Astrocyte (in vitro differentiated cells and primary cell): Measurements from ENCODE around the gene HDAC5. TPM values are rescaled to one million over a fixed set of nuclear protein-coding genes. Genes with fewer than 3 reads are reported as not detected.

ENCODE experiments used
- DNase-seq: peaks from one replicate; pipeline ENCODE4 v3.0.0-alpha.2; 2010; ENCODE audit warnings: low read depth
- FAIRE-seq: peaks from 2 replicates; lab custom pipeline; 2011; peaks lifted over from hg19 to GRCh38; lab: Jason Lieb, UNC
- H2AFZ ChIP-seq: 2 replicates; pipeline ENCODE4 v1.6.0; 2012; ENCODE audit warnings: low read depth, low read length, inconsistent platforms
- H3K27ac ChIP-seq: 2 replicates; pipeline ENCODE4 v1.5.1; 2011; ENCODE audit warnings: low read depth, low read length, inconsistent platforms
- H3K27me3 ChIP-seq: 2 replicates; pipeline ENCODE4 v1.6.0; 2011; ENCODE audit warnings: low read length, inconsistent platforms; ENCODE audit not compliant: insufficient read depth
- H3K36me3 ChIP-seq: 2 replicates; pipeline ENCODE4 v1.5.1; 2011; ENCODE audit warnings: low read length, inconsistent platforms; ENCODE audit not compliant: insufficient read depth
- H3K4me1 ChIP-seq: 2 replicates; pipeline ENCODE4 v1.5.1; 2011; ENCODE audit warnings: low read length, inconsistent platforms; ENCODE audit not compliant: insufficient read depth
- H3K4me2 ChIP-seq: 2 replicates; pipeline ENCODE4 v1.6.0; 2012; ENCODE audit warnings: low read length, inconsistent platforms
- H3K4me3 ChIP-seq: 2 replicates; pipeline ENCODE4 v1.5.1; 2011; ENCODE audit warnings: low read depth, mild to moderate bottlenecking, low read length, inconsistent platforms; ENCODE audit not compliant: insufficient read depth
- H3K79me2 ChIP-seq: 2 replicates; pipeline ENCODE4 v1.6.0; 2012; ENCODE audit warnings: mild to moderate bottlenecking, low read length, inconsistent platforms; ENCODE audit not compliant: insufficient read depth
- H3K9ac ChIP-seq: 2 replicates; pipeline ENCODE4 v1.6.0; 2012; ENCODE audit warnings: mild to moderate bottlenecking, low read length, inconsistent platforms
- H3K9me3 ChIP-seq: 2 replicates; pipeline ENCODE4 v1.5.1; 2012; ENCODE audit warnings: low read depth, mild to moderate bottlenecking, low read length, inconsistent platforms; ENCODE audit not compliant: insufficient read depth
- H4K20me1 ChIP-seq: 2 replicates; pipeline ENCODE4 v1.6.0; 2012; ENCODE audit warnings: low read length, inconsistent platforms; ENCODE audit not compliant: insufficient read depth
- H3K27ac Mint-ChIP-seq: one replicate; pipeline ENCODE4 v1.8.0; 2021; ENCODE audit warnings: mild to moderate bottlenecking, mixed read lengths; ENCODE audit not compliant: unreplicated experiment
- H3K27me3 Mint-ChIP-seq: one replicate; pipeline ENCODE4 v1.8.0; 2021; ENCODE audit warnings: low read depth, mixed read lengths; ENCODE audit not compliant: unreplicated experiment
- H3K36me3 Mint-ChIP-seq: one replicate; pipeline ENCODE4 v1.8.0; 2021; ENCODE audit warnings: low read depth, mixed read lengths; ENCODE audit not compliant: unreplicated experiment
- H3K4me1 Mint-ChIP-seq: one replicate; pipeline ENCODE4 v1.8.0; 2021; ENCODE audit warnings: low read depth, mixed read lengths; ENCODE audit not compliant: unreplicated experiment
- H3K4me3 Mint-ChIP-seq: one replicate; pipeline ENCODE4 v1.8.0; 2021; ENCODE audit warnings: mild to moderate bottlenecking, moderate library complexity, mixed read lengths; ENCODE audit not compliant: unreplicated experiment
- H3K9me3 Mint-ChIP-seq: one replicate; pipeline ENCODE4 v1.8.0; 2021; ENCODE audit warnings: mild to moderate bottlenecking, mixed read lengths; ENCODE audit not compliant: unreplicated experiment
- EZH2 ChIP-seq: IDR thresholded peaks from 2 replicates; pipeline ENCODE4 v1.6.1; 2012; ENCODE audit warnings: mild to moderate bottlenecking, low read length, inconsistent platforms; ENCODE audit not compliant: insufficient read depth
- total RNA-seq: library from RNA; stranded (reverse); gene quantifications from 2 replicates; pipeline ENCODE4 v1.2.1, GENCODE V29; 2021
- TF ChIP-seq, protein P1 (sequence below): IDR thresholded peaks from 2 replicates; pipeline ENCODE4 v1.5.1; 2011; ENCODE audit warnings: low read depth, mild to moderate bottlenecking, inconsistent platforms, low read length, moderate library complexity; ENCODE audit not compliant: insufficient read depth

Gene HDAC5
- total RNA-seq, 1 donor from 2014 or later: 18.7 TPM

GRCh38 chr17:44134752-44135568 lies 11.5 kb upstream of the HDAC5 start:
- Histone ChIP-seq H3K4me1 (peaks cover 15% of the 10 kb centered on the region), H3K4me2 (no peak overlapping the region), H2AFZ (no peak overlapping the region), H3K9me3 (no peaks in the 10 kb centered on the region), H3K27me3 (no peaks in the 10 kb centered on the region), H3K36me3 (no peaks in the 10 kb centered on the region), H3K79me2 (no peaks in the 10 kb centered on the region), H3K9ac (no peak overlapping the region), H3K27ac (no peak overlapping the region), H3K4me3 (no peak overlapping the region), H4K20me1 (no peaks in the 10 kb centered on the region)
- Mint-ChIP-seq H3K27me3 (no peaks in the 10 kb centered on the region), H3K4me1 (peaks cover 8% of the 10 kb centered on the region), H3K27ac (no peak overlapping the region), H3K36me3 (no peaks in the 10 kb centered on the region), H3K4me3 (no peak overlapping the region), H3K9me3 (no peaks in the 10 kb centered on the region)
- TF ChIP-seq EZH2: no peak
- TF ChIP-seq, protein P1, sequence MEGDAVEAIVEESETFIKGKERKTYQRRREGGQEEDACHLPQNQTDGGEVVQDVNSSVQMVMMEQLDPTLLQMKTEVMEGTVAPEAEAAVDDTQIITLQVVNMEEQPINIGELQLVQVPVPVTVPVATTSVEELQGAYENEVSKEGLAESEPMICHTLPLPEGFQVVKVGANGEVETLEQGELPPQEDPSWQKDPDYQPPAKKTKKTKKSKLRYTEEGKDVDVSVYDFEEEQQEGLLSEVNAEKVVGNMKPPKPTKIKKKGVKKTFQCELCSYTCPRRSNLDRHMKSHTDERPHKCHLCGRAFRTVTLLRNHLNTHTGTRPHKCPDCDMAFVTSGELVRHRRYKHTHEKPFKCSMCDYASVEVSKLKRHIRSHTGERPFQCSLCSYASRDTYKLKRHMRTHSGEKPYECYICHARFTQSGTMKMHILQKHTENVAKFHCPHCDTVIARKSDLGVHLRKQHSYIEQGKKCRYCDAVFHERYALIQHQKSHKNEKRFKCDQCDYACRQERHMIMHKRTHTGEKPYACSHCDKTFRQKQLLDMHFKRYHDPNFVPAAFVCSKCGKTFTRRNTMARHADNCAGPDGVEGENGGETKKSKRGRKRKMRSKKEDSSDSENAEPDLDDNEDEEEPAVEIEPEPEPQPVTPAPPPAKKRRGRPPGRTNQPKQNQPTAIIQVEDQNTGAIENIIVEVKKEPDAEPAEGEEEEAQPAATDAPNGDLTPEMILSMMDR: no peak
- DNase-seq (no peak), FAIRE-seq (no peak)

- DNase-seq (no peak), FAIRE-seq (no peak)
- Histone ChIP-seq H3K4me3 (no peak overlapping the region), H3K4me2 (no peak overlapping the region), H3K9ac (no peak overlapping the region), H2AFZ (no peak overlapping the region), H4K20me1 (no peaks in the 10 kb centered on the region), H3K79me2 (no peaks in the 10 kb centered on the region), H3K36me3 (no peaks in the 10 kb centered on the region), H3K9me3 (no peaks in the 10 kb centered on the region), H3K27me3 (no peaks in the 10 kb centered on the region), H3K27ac (no peak overlapping the region), H3K4me1 (peaks cover 15% of the 10 kb centered on the region)
- Mint-ChIP-seq H3K4me1 (peaks cover 8% of the 10 kb centered on the region), H3K27me3 (no peaks in the 10 kb centered on the region), H3K9me3 (no peaks in the 10 kb centered on the region), H3K36me3 (no peaks in the 10 kb centered on the region), H3K27ac (no peak overlapping the region), H3K4me3 (no peak overlapping the region)
- TF ChIP-seq EZH2: no peak
- TF ChIP-seq, protein P1: no peak
These were observed 10.6 kb upstream of the HDAC5 start for GRCh38 chr17:44133918-44134476.
